RWPE2 (cell line): ENCODE data around the gene BHLHE40.

Experiments
- ATAC-seq: fragments of 200-7000 bp; cut with Tn5 transposase; 3 replicates; pipeline ENCODE4 v1.9.1; 2021; ENCODE audit warnings: low read depth
- DNase-seq: peaks from one replicate; pipeline ENCODE4 v3.0.0-alpha.2; 2020; ENCODE audit warnings: low spot score
- H3K27ac ChIP-seq: fragments of 450-650 bp; 2 replicates; pipeline ENCODE4 v1.5.1; 2017; ENCODE audit warnings: mild to moderate bottlenecking; ENCODE audit not compliant: poor library complexity, severe bottlenecking
- H3K27me3 ChIP-seq: fragments of 250-450 bp; sonication (Bioruptor Pico); 2 replicates; pipeline ENCODE4 v1.5.1; 2021; ENCODE audit warnings: mild to moderate bottlenecking, moderate library complexity; ENCODE audit not compliant: insufficient read depth, poor library complexity, severe bottlenecking
- H3K36me3 ChIP-seq: fragments of 250-450 bp; sonication (Bioruptor Pico); 2 replicates; pipeline ENCODE4 v1.5.1; 2020; ENCODE audit warnings: low read depth, mild to moderate bottlenecking, moderate library complexity
- H3K4me1 ChIP-seq: fragments of 250-450 bp; sonication (Bioruptor Pico); 2 replicates; pipeline ENCODE4 v1.5.1; 2021; ENCODE audit warnings: mild to moderate bottlenecking, moderate library complexity; ENCODE audit not compliant: insufficient read depth, poor library complexity, severe bottlenecking
- H3K4me3 ChIP-seq: fragments of 250-450 bp; sonication (Bioruptor Pico); 2 replicates; pipeline ENCODE4 v1.5.1; 2021; ENCODE audit warnings: mild to moderate bottlenecking, moderate library complexity; ENCODE audit not compliant: severe bottlenecking
- H3K9me3 ChIP-seq: fragments of 250-450 bp; sonication (Bioruptor Pico); 2 replicates; pipeline ENCODE4 v1.5.1; 2021; ENCODE audit warnings: mild to moderate bottlenecking, moderate library complexity; ENCODE audit not compliant: severe bottlenecking
- TF ChIP-seq, protein P1 (sequence below): fragments of 450-650 bp; IDR thresholded peaks from one replicate; pipeline ENCODE4 v1.5.1; 2017; ENCODE audit warnings: mild to moderate bottlenecking, moderate library complexity; ENCODE audit not compliant: poor library complexity, severe bottlenecking

The BHLHE40 gene

DNA sequence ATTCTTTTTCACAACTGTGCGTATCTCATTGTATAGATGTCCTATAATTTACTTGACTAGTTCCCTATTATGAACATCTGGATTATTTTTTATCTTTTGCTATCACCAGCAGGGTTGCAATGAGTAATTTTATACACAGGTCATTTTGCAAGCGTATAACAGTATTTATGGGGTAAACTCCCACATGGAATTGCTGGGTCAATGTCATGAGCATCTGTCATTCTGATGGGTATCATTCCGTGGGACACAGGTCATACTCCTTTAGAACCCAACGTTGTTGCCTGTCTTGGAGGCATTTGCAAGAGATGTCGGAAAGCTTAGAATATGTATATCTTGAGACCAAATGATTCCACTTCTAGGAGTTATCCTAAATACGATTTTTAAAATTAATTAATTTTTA is 12.9 kb downstream of the BHLHE40 start:
- Histone ChIP-seq H3K4me3 (no peak overlapping the region), H3K27me3 (no peaks in the 10 kb centered on the region), H3K27ac (peak overlapping the region; percentile 98), H3K9me3 (no peaks in the 10 kb centered on the region), H3K36me3 (no peaks in the 10 kb centered on the region), H3K4me1 (peaks cover 38% of the 10 kb centered on the region)
- TF ChIP-seq, protein P1, sequence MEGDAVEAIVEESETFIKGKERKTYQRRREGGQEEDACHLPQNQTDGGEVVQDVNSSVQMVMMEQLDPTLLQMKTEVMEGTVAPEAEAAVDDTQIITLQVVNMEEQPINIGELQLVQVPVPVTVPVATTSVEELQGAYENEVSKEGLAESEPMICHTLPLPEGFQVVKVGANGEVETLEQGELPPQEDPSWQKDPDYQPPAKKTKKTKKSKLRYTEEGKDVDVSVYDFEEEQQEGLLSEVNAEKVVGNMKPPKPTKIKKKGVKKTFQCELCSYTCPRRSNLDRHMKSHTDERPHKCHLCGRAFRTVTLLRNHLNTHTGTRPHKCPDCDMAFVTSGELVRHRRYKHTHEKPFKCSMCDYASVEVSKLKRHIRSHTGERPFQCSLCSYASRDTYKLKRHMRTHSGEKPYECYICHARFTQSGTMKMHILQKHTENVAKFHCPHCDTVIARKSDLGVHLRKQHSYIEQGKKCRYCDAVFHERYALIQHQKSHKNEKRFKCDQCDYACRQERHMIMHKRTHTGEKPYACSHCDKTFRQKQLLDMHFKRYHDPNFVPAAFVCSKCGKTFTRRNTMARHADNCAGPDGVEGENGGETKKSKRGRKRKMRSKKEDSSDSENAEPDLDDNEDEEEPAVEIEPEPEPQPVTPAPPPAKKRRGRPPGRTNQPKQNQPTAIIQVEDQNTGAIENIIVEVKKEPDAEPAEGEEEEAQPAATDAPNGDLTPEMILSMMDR, result no peak
- ATAC-seq, result no peak
- DNase-seq, result no peak

DNA sequence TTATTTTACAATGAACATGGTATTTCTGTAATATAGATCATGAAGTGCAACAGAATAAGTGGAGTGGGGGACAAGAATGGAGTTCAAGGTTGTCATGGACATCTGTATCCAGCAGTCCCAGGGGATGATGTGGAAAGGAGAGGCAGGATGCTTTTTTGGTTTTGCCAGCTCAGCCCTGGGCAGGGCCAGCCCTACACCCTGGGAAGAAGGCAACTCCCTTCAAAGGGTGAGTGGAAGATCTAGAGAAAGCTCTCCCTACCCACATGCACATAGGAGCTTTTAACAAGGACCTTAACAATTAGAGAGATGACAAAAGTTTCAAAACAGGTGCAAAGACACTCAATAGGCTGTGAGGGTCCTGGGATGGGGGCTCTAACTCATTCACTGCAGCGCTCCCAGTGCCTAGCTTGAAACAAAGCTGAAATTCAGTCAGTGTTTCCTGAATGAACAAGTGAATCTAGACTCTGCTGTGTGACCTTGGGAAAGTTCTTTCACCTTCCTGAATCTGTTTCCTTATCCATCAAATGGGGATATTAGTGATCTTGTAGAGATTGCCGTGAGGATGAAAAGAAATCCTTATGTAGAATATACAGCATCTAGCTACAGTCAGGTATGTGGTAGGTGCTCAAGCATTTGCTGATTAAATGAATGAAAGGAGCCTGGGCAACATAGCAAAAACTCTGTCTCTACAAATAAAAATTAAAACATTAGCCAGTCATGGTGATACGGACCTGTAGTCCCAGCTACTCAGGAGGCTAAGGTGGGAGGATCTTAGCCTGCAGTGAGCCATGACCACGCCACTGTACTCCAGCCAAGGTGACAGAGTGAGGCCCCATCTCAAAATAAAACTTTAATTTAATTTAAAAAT is 14.3 kb downstream of the BHLHE40 start:
- H3K27ac ChIP-seq, result peak overlapping the region; percentile 98
- H3K9me3 ChIP-seq, result no peaks in the 10 kb centered on the region
- no peak for ATAC-seq
- no peaks in the 10 kb centered on the region for H3K27me3 ChIP-seq
- H3K4me1 ChIP-seq, result peaks cover 33% of the 10 kb centered on the region
- no peak overlapping the region for H3K4me3 ChIP-seq
- H3K36me3 ChIP-seq, result no peaks in the 10 kb centered on the region
- TF ChIP-seq, protein P1, result no peak
- DNase-seq, result no peak

DNA sequence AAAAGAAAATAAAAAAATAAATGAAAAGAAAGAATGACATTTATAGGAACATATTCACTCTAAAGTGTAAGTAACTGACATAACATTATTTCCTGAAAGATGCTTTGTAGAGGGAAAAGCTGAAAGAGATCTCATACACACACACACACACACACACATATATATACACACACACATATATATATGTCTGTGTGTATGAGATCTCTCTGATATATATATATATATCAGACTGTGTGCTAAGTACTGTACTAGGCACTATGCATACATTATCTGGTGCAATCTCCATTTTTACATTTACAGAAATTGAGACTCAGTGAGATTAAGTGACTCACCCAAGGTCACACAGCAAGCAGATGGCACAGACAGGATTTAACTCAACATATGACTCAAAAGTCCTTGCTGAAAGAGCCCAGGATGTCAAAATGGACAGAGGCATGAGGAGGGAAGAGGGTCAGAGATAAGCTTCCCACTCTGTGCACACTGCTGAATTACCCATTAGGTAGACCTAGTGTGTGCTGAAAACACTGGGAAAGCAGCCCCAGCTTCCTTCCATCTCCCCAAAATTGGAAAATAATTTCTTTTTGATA is 15.0 kb downstream of the BHLHE40 start:
- ATAC-seq, result peak; percentile 22; the same call in 2 of the 3 replicates
- TF ChIP-seq, protein P1, result no peak
- H3K27me3 ChIP-seq, result no peaks in the 10 kb centered on the region
- peak; percentile 9 for DNase-seq
- H3K36me3 ChIP-seq, result no peaks in the 10 kb centered on the region
- no peaks in the 10 kb centered on the region for H3K9me3 ChIP-seq
- no peak overlapping the region for H3K4me3 ChIP-seq
- peak overlapping the region; percentile 98 for H3K27ac ChIP-seq
- H3K4me1 ChIP-seq, result peaks cover 34% of the 10 kb centered on the region

DNA sequence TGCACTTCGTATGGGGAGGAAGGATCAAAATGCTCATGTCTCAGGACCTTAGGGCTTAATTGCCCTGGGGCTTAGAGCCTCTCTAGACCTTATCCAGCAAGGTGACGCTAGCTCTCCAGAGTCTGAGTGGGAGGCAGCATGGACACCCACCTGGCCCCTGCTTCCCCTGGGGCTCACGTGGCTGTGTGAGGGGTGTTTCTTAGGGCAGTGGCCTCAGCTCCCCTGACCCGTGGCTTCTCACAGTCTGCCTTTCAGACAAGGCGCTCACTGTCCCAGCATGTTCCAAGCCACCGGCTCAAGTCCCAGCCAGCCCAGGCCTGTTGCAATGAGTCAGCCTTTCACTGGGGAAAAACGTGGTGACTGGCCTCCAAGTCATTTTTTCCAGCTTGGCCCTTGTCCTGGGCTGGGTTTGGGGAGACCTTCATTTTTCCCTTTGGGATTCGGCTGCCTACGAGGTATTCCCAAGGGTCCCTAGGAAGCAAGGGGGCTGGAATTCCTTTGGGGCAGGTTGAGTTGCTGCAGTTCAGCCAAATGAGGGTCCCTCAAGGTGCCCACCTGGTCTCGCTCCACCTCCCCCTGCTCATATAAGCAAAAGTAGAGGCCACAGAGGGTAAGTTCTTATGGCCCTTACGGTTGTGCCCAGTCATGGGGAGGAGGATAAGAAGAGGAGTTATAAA is 15.7 kb downstream of the BHLHE40 start:
- peaks cover 41% of the 10 kb centered on the region for H3K4me1 ChIP-seq
- DNase-seq (peak; percentile 94), ATAC-seq (peak; percentile 65)
- H3K27ac ChIP-seq, result peak overlapping the region; percentile 98
- H3K9me3 ChIP-seq, result no peaks in the 10 kb centered on the region
- H3K27me3 ChIP-seq, result no peaks in the 10 kb centered on the region
- TF ChIP-seq, protein P1, result no peak
- H3K4me3 ChIP-seq, result no peak overlapping the region
- H3K36me3 ChIP-seq, result no peaks in the 10 kb centered on the region
